NCI-H345 treated with DMSO at 0.1 percent for 48 hours (cell line): ENCODE measurements around the gene DOK1.

Experiments used
- DNase-seq: peaks from one replicate; lab custom pipeline; 2025; ENCODE audit not compliant: unreplicated experiment; lab: John Stamatoyannopoulos, UW

The DOK1 gene

GRCh38 chr2:74597410-74597809, 42.9 kb downstream of the DOK1 start:
- no peak for DNase-seq

GRCh38 chr2:74599676-74600075, 45.2 kb downstream of the DOK1 start:
- no peak for DNase-seq

- DNase-seq, result no peak
These were observed 48.2 kb downstream of the DOK1 start for GRCh38 chr2:74602586-74603281.

- DNase-seq, result no peak
These were observed 48.9 kb downstream of the DOK1 start for GRCh38 chr2:74603282-74604000.

- no peak for DNase-seq
These were observed 52.4 kb downstream of the DOK1 start for GRCh38 chr2:74606927-74607326.
